SK-N-MC (cell line): ENCODE measurements around the gene LIM2.

Source experiments
- DNase-seq: peaks from one replicate; pipeline ENCODE4 v3.0.0-alpha.2; 2011; ENCODE audit warnings: low read depth, low spot score
- H3K27ac ChIP-seq: fragments of 200-600 bp; sonication (generic); 2 replicates; pipeline ENCODE4 v1.5.1; 2016; ENCODE audit warnings: mixed run types
- H3K36me3 ChIP-seq: fragments of 200-600 bp; sonication (generic); 2 replicates; pipeline ENCODE4 v1.6.1; 2017; ENCODE audit warnings: antibody characterized with exemption, low read length, mixed read lengths; ENCODE audit not compliant: insufficient read depth
- H3K4me3 ChIP-seq: fragments of 200-600 bp; sonication (generic); 2 replicates; pipeline ENCODE4 v1.5.1; 2016
- H3K9ac ChIP-seq: fragments of 200-600 bp; sonication (generic); 2 replicates; pipeline ENCODE4 v1.8.0; 2017; ENCODE audit warnings: mixed run types, mixed read lengths; ENCODE audit not compliant: insufficient read length
- H3K9me3 ChIP-seq: fragments of 200-600 bp; sonication (generic); 2 replicates; pipeline ENCODE4 v1.6.1; 2017; ENCODE audit warnings: low read depth, mild to moderate bottlenecking, antibody characterized with exemption, low read length, moderate library complexity, mixed read lengths
- EZH2 ChIP-seq: fragments of 200-600 bp; sonication (generic); IDR thresholded peaks from one replicate; pipeline ENCODE4 v1.6.1; 2017; ENCODE audit warnings: antibody characterized with exemption
- FOXP2 ChIP-seq: optimal IDR thresholded peaks from 2 replicates; pipeline ENCODE3; 2011; ENCODE audit warnings: mild to moderate bottlenecking, moderate library complexity; ENCODE audit not compliant: insufficient read depth; ENCODE audit errors: extremely low read length, control extremely low read depth
- POLR2AphosphoS5 ChIP-seq: IDR thresholded peaks from 2 replicates; pipeline ENCODE4 v1.6.1; 2012; ENCODE audit warnings: mild to moderate bottlenecking, low read depth, low read length, borderline replicate concordance

The LIM2 gene

DNA sequence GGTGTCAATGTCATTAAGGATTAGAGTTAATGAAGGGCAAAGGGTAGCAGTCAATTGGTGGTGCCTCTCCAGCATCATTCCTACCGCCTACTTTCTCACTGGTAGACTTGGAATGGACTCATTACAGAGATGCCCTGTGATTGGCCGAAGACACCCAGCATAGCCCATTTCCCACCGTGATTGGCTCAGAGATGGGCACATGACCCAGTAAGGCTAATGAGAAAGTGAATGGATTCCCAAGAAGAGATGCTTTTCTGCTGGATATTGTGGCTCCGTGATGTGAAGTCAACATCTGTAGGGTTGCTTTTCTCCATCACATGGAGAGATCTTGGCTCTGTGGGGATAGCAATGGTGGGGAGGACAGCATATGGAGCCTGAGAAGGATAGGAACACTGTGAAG is 57.4 kb downstream of the LIM2 start:
- Histone ChIP-seq H3K9ac (no peak overlapping the region), H3K27ac (no peak overlapping the region), H3K4me3 (no peak overlapping the region), H3K9me3 (no peaks in the 10 kb centered on the region), H3K36me3 (no peaks in the 10 kb centered on the region)
- no peak for DNase-seq
- TF ChIP-seq EZH2 (no peak), POLR2AphosphoS5 (no peak), FOXP2 (no peak)
